ENCODE data around the gene SLC19A1.

The SLC19A1 gene

DNA sequence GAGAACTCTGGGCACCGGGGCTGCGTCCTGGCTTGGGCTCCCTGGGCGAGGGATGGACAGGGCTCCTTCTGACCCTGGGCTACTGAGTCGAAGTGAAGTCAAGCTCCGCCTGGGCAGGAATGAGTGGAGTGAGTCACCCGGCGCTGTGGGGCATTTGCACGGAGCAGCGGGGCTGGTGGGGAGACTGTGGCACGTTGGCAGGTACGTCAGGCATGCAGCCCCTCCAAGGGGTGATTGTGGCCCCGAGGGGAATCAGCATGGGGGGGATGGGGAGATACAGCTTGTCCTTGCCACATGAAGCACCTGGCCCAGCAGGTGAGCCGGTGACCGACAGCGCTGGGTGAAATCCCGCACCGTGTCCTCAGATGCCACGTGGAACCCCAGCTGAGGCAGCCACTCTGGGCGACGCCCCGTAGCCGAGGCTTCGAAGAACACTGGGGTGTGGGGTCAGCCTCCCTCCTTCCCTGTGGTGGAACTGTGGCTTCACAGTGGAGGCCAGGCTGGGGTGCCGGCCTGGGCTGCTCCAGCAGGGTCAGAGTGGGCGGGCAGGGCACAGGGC, 74.9 kb downstream of the SLC19A1 start:
- DNase-seq (ENCODE audit: low spot score), result no peak

DNA sequence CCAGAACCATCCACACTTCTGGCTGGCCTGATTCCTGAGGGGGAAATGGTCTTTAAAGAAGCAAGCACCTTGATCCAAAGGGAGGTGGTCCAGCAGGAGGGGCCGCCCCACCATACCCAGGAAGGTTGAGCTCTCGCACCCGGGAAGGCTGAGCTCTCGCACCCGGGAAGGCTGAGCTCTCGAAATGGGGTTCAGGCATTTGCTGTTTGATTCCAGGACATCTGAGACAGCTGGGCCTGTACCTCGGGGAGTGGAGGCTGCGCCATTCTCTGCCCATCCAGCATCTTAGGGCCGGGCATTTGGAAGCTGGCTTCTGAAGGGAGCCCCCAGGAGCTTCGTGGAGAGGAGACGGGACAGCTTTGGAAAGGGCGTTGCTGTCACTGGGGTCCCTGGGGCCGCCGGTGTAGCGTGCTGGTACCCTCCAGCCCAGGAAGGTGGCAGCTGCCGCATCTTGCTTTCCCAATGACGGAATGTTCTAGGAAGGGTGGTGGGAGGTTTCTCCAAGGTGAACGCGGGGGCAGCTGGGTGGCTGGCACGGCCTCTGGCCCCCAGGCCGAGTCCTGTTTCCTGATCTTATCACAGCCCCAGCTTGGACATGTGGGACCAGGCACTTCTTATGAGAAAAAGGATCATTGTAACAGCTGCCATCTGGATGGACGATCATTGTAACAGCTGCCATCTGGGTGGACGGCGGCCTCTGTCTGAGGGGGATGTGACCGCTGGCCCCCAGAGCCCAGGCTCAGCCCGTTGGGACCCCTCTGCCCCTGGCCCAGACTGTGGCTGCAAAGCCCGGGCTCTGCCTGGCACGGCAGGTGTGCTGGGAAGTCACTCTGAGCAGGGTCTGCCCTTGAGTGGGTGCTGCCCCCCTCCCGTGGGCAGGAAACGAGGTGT, 75.7 kb downstream of the SLC19A1 start:
- no peak for DNase-seq (ENCODE audit: low spot score)

DNA sequence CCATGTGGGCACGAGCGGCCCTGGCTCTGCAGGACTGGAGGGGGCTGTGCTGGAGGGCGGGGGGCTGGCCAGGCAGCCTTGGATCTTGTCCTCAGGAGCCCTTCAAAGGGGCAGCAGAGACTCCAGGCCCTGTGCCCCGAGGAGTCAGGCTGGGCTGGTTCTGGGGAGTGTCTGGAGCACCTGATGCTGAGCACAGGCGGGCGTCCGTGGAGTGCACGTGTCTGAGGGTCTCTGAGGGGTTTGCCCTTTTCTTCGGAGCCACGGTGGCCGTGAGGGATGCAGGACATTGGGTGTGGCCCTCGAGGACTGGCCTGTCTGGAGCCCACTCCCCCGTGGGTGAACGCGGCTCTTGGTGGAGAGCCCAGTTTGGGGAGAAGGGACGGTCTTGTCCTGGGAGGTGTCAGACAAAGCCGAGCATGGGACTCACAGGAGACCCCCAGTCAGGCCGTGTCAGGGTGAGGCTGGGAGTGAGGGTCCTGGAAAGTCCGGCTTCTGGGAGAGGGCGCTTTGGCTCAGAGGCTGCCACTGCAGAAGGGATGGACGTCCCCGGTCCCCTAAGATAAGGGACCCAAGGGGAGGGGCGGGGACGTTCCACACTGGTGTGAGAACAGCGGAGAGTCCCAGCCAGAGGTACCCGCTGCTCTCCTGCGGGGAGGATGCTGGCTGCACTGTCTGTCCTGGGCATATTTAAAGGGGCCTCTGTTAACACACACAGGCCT, 76.5 kb downstream of the SLC19A1 start:
- no peak for DNase-seq (ENCODE audit: low spot score)

DNA sequence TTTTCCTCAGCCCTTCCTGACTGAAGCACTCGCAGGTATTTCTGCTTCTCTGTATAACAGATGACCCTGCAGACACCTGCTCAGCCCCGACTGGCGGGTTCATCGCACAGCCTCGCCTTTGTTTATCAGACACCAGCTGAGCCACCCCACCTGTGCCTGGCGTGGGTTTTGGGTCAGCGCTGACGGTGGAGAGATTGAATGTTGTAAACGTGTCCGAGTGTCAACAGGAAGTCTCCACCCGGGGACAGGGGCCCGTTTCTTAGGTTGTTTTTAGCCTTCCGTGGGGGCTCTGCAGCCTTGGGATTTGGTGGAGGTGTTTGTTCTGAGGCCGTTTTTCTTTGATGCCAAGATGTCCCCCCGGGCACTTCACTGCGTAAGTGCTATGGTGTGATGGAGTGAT, 77.1 kb downstream of the SLC19A1 start:
- no peak for DNase-seq (ENCODE audit: low spot score)

DNA sequence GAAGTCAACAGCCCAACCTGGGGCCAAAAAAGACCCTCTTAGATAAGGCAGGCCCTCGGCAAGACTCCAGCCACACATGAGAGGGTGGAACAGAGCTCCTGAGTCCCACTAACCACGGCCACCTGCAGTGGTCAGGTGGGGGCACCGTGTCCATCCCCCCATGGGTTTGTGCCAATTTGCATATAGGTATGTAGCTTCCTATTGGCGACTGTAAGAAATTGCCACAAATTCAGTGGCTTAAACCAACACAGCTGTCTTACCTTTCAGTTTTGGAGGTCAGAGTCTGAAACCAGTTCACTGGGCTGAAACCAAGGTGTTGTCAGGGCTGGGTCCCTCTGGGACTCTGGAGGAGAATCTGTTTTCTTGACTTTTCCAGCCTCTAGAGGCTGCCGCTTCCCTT, 77.9 kb downstream of the SLC19A1 start:
- no peak for DNase-seq (ENCODE audit: low spot score)

DNA sequence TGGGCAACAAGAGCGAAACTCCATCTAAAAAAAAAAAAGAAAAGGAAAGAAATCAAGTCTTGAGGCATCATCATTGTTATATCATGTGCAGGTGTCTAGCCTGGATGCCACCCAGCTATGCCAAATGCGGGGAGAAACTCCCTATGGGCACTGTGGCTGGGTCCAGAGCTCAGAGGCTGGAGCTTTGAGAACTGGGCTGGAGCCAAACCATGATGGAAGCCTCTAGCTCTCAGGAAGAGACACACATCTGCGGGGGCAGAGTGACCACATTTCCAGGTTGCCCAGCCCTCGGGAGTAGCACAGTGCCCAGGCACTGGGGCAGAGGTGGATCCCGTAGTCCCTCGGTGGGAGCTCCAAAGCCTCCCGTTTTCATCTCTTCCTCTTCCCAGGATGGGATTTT, 78.4 kb downstream of the SLC19A1 start:
- DNase-seq (ENCODE audit: low spot score), result no peak

DNA sequence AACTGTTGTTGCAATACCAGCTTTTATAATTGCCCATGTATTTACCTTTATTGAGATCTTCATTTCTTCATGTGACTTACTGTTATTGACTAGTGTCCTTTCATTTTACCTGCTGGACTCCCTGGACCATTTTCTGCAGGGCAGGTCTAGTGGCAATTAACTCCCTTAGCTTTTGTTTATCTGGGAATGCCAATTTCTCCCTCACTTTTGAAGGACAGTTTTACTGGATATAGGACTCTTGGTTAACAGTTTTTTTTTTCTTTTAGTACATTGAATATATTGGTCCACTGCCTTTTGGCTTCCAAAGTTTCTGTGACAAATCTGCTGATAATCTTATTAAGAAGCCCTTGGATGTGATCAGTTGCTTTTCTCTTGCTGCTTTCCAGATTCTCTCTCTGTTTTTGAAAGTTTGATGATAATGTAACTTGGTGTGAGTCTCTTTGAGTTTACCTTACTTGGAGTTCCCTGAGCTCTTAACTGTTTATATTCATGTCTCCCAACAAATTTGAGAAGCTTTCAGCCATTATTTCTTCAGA, 80.4 kb downstream of the SLC19A1 start:
- DNase-seq (ENCODE audit: low spot score), result no peak

DNA sequence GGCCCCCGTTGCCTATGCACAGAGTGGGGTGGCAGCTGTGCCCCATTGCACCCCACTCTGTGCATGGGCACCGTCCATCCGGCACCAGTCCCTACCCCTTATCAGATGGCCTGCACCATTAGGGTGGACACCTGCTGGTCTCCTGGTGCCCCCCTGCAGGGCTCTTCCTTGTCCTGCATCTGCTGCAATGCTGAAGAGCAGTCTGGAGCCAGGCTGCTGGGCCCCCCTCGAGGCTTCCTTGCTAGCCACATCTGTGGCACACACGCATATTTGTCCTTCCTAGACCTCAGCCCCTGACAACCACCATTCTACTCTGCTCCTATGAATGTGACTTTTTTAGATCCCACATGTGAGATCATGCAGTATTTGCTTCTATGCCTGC, 80.9 kb downstream of the SLC19A1 start:
- DNase-seq (ENCODE audit: low spot score), result no peak

DNA sequence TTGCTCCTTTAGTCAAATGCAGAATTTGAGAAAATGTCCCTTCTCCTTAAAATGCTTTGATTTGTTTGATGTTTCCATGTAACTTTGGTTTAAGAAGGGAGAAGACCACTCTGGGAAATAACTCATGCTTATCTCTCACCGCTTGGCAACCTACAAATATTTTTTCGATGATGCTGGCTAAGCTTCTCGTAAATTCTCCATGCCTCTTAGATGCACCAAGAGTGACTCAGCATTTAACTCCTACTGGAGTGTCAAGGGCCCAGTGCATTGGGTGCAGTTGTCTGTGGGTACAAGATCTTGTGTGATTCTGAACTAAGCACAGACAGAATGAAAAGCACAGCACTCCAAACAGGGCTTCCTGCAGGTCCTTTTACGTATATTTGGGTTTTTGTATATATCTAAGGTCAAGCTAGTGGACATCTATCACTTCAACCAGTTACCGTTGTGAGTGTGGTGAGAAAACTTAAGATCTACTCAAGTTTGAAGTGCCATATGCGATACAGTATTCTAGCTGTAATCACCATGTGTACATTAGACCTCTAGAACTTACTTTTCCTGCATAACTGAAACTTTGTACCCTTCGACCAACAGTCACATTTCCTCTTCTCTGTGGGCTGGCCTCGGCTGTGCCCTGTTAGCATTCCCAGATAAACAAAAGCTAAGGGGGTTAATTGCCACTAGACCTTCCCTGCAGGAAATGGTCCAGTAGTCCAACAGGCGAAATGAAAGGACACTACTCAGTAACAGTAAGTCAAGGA, 81.5 kb downstream of the SLC19A1 start:
- no peak for DNase-seq (ENCODE audit: low spot score)

DNA sequence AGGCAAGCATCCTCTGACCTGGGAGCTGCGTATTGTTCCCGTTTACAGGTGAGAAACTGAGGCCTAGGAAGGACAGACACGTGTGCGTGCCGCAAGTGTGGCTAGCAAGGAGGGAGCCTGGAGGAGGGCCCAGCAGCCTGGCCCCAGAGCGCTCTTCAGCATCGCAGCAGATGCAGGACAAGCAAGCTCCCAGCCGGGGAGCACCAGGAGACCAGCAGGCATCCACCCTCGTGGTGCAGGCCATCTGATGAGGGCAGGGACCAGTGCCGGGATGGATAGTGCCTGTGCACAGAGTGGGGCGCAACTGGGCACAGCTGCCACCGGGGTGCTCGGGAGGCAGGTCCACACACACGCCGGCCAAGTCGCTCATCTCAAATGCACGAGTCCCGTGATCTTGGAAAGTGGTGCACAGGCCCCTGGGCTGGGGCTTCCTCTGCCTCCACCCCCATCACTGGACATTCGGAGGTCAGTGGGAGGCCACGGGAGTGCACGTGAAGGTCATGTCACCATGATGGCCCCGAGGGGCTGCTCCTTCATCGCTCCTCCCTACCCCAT, 82.2 kb downstream of the SLC19A1 start:
- no peak for DNase-seq (ENCODE audit: low spot score)

DNA sequence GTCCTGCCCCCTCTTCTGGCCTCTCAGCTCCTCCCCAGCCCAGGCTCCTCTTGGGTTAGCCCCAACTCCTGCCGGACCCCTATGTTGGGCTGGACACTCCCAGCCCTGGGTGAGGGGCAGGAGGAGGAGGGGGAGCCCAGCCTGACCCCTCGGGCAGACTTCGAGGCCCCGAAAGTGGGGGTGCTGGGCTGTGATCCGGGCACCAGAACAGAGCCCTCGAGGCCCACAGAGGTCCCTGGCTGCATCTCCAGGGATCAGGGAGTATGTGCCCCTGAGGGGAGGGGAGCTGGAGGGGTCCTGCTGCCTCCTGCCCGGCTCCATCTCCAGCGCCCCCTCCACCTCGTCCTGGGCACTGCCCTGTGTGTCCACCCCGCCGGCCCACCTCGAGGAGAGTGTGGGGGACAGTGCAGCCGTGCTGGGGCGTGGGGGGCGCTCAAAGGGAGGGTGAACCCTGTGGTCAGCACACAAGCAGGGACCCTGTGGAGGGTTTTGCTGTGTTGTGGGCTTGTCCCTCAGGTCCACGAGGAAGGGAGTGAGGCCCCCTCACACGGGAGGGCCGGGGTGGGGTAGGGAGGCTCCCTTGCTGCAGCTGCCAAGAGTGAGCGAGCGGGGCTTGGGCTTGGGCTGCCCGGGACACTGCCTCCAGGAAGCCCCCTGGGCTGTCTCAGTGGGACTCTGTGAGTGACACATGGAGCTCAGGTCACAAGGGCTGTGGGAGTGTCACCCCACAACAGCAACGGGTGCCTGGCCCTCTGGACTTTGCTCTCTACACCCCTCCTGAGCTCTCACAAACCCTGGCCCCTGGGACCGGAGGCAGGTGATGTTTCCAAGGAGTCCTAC, 82.8 kb downstream of the SLC19A1 start:
- no peak for DNase-seq (ENCODE audit: low spot score)

DNA sequence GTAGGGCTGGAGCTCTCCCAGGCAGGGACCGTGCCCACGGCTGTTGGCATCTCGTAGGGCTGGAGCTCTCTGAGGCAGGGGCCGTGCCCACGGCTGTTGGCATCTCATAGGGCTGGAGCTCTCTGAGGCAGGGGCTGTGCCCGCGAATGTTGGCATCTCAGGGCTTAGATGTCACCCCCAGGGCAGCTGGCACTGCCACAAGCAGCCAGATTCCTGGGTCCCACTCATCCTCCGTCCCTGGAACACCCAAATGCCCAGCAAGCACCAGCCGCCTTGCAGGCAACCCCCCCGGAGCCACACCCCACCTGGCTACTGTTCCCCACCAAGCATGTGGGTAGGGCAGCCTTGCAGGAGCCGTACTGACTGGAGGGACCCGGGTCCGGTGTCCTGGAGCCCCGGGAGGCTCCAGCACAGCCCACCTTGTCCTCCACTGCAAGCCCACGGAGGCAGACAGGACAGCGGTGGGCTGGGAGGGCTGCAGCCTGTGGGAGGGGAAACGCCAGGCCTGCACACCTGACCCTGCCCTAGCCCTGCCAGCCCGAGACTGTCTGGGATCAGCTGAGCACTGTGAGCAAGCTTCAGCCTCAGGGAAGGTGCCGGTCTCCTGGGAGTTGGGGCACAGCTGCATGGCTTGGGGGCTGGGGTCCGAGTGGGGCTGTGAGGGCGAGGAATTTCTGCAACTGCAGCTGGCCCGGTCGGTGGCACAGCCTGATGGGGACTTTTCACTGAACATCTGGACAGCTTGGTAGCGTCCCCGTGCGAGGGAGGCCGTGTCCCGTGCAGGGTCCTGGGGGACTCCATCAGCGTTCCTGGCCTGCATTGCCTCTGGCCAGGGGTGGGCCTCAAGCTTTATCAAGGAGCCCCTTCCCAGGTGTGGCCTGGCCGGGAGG, 83.7 kb downstream of the SLC19A1 start:
- no peak for DNase-seq (ENCODE audit: low spot score)

DNA sequence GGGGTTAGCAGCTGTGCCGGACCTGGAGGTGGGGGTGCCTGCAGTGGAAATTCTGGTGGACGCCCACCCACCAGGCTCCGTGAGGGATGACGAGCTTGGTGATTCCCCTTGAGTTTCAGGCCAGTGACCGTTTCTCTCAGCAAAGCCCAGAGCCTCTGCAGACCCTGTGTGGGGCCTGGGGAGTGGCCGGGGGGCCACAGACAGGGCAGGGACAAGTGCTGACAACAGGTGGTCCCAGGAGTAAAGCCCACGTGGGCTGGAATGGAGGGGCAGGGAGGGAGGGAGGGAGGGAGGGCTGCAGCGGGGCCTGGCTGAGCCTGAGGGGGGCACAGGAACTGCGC, 84.4 kb downstream of the SLC19A1 start:
- DNase-seq (ENCODE audit: low spot score), result no peak

DNA sequence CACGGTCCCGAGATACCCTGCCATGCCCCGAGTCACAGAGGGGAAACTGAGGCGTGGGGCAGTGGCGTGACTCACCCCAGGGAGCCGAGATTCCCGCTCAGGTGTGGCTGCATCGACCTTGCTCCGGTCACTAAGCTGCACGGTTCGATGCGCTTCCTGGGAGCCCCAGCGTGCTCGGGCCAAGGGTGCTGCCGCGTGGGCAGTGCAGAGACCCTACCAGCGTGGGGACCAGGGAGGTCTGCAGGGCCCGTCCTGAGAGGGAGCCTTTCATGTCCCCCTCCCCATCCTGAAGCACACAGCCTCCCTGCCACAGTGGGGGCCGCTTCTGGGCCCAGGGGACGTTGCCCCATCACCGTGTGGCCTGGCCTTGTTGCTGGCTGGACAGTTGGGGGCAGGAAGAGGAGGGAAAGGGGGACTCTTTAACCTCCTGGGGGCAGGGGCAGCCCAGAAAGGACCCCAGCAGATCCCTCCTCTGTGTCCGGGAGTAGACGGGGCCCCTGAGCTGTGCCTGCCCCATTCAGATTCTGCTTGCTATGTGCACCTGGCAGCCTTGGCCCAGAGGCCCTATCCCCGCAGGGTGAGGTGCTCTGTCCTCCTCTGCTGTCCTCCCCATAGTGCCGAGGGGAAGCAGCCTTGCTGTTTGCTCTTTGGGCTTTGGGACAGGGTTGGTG, 84.9 kb downstream of the SLC19A1 start:
- DNase-seq (ENCODE audit: low spot score), result no peak

DNA sequence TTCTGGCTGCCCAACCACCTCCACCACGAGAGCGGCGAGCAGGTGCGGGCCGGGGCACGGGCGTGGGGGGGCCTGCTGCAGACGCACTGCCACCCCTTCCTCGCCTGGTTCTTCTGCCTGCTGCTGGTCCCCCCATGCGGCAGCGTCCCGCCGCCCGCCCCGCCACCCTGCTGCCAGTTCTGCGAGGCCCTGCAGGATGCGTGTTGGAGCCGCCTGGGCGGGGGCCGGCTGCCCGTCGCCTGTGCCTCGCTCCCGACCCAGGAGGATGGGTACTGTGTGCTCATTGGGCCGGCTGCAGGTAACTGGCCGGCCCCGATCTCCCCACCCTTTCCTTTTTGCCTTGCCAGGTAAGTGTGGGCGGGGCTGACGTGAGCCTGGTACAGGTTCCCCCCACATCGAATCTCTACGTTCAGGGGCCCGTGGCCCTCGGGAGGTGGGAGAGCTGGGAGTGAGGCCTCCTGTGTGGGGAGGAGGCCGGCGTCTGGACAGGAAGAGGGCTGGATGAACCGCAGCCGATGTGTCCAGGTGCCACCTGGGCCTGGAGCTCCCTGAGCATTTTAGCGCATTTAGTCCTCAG, 85.6 kb downstream of the SLC19A1 start:
- DNase-seq (ENCODE audit: low spot score), result no peak

DNA sequence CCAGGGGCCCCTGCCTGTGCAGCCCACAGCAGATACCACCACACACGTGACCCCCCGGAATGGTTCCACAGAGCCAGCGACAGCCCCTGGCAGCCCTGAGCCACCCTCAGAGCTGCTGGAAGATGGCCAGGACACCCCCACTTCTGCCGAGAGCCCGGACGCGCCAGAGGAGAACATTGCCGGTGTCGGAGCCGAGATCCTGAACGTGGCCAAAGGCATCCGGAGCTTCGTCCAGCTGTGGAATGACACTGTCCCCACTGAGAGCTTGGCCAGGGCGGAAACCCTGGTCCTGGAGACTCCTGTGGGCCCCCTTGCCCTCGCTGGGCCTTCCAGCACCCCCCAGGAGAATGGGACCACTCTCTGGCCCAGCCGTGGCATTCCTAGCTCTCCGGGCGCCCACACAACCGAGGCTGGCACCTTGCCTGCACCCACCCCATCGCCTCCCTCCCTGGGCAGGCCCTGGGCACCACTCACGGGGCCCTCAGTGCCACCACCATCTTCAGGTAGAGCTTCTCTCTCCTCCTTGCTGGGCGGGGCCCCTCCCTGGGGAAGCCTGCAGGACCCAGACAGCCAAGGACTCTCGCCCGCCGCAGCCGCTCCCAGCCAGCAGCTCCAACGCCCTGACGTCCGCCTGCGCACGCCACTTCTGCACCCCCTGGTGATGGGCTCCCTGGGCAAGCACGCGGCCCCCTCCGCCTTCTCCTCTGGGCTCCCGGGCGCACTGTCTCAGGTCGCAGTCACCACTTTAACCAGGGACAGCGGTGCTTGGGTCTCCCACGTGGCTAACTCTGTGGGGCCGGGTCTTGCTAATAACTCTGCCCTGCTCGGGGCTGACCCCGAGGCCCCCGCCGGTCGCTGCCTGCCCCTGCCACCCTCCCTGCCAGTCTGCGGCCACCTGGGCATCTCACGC, 86.3 kb downstream of the SLC19A1 start:
- no peak for DNase-seq (ENCODE audit: low spot score)

DNA sequence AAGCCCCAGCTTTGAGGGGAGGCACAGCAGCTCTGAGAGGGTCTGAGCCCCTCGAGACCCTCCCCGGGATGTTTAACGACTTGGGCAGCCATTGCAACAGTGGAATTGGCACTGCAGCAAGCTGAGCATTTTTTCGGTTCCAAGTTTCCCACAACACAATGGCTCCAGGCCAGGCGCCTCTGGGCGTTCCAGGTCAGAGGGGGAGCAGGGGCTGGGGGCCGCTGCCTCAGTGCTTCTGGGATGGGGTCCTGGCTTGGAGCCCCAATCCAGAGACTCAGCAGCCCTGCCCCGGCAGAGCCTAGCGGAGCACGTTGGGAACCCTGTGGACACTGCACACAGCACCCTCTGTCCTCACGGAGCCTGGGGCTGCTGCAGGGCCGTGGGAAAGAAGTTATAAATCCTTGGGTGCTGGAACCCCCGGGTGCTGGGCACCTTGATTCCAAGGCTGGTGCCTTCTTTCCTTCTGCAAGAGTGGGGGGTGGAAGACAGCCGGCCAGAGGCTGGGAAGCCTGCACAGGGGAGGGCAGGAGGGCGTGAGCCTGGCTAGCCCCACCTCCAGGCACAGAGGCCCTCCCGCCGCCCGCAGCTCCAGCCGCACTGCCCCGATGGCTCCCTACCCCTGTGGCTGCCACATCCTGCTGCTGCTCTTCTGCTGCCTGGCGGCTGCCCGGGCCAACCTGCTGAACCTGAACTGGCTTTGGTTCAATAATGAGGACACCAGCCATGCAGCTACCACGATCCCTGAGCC, 87.1 kb downstream of the SLC19A1 start:
- DNase-seq (ENCODE audit: low spot score), result no peak

Measured in kidney capillary endothelial cell (primary cell).